GM12878 (cell line): Measurements from ENCODE around the gene RUFY3. TPM values are rescaled to one million over a fixed set of nuclear protein-coding genes. Genes with fewer than 3 reads are reported as not detected.
A peak's percentile ranks its signal among the peaks of the same experiment; 100 is the strongest.

Experiments
- BMI1 ChIP-seq: fragments of 450-650 bp; IDR thresholded peaks from 2 replicates; pipeline ENCODE4 v1.6.1; 2016; ENCODE audit warnings: mild to moderate bottlenecking, moderate library complexity, borderline replicate concordance
- CBFB ChIP-seq: IDR thresholded peaks from 2 replicates; pipeline ENCODE4 v1.6.1; 2016; ENCODE audit warnings: antibody characterized with exemption, low read depth
- CHD2 ChIP-seq: IDR thresholded peaks from 2 replicates; pipeline ENCODE4 v1.6.1; 2011; ENCODE audit warnings: low read depth, low read length, improper control_type of control experiment, borderline replicate concordance
- CTCF ChIP-seq, 3 experiments: IDR thresholded peaks in 2 of 3; conservative IDR thresholded peaks in 1 of 3; 2 replicates each; pipeline ENCODE4 v1.5.1; 2011; ENCODE audit warnings: low read depth in 3 of 3, low read length in 3 of 3, mild to moderate bottlenecking in 3 of 3, control low read depth in 2 of 3, moderate library complexity in 2 of 3, inconsistent platforms in 1 of 3, mixed read lengths in 1 of 3; ENCODE audit not compliant: control insufficient read depth in 2 of 3, insufficient read depth in 1 of 3; ENCODE audit errors: extremely low read depth in 1 of 3
- EP300 ChIP-seq, 2 experiments: fragments of 150-350 bp in 1 of 2; IDR thresholded peaks; 2 replicates each; pipeline ENCODE4 v1.6.1; 2011 to 2012; ENCODE audit warnings: low read depth in 2 of 2, low read length in 2 of 2, borderline replicate concordance in 1 of 2, improper control_type of control experiment in 1 of 2, inconsistent platforms in 1 of 2; ENCODE audit not compliant: control insufficient read depth in 1 of 2
- GABPA ChIP-seq: IDR thresholded peaks from 2 replicates; pipeline ENCODE4 v1.6.1; 2014; ENCODE audit warnings: antibody characterized with exemption, low read depth, mild to moderate bottlenecking, inconsistent platforms
- GATAD2B ChIP-seq: fragments of 450-650 bp; conservative IDR thresholded peaks from 2 replicates; pipeline ENCODE4 v1.6.1; 2017; ENCODE audit warnings: low read depth, mild to moderate bottlenecking, moderate library complexity
- HCFC1 ChIP-seq: fragments of 150-350 bp; IDR thresholded peaks from 2 replicates; pipeline ENCODE4 v1.6.1; 2014; ENCODE audit warnings: low read length
- HDAC2 ChIP-seq: fragments of 200-600 bp; sonication (generic); IDR thresholded peaks from 2 replicates; pipeline ENCODE4 v1.6.1; 2017
- HDAC6 ChIP-seq: fragments of 200-600 bp; sonication (generic); IDR thresholded peaks from one replicate; pipeline ENCODE4 v1.8.0; 2017; ENCODE audit warnings: antibody characterized with exemption; ENCODE audit not compliant: unreplicated experiment
- MAX ChIP-seq: IDR thresholded peaks from 2 replicates; pipeline ENCODE4 v1.6.1; 2012; ENCODE audit warnings: low read depth, low read length, improper control_type of control experiment
- PML ChIP-seq: IDR thresholded peaks from 2 replicates; pipeline ENCODE4 v1.6.1; 2012; ENCODE audit warnings: low read length, inconsistent platforms
- POLR2AphosphoS5 ChIP-seq: IDR thresholded peaks from 2 replicates; pipeline ENCODE4 v1.6.1; 2011; ENCODE audit warnings: mild to moderate bottlenecking, low read length, inconsistent platforms
- RAD21 ChIP-seq: IDR thresholded peaks from 2 replicates; pipeline ENCODE4 v1.6.1; 2011; ENCODE audit warnings: mild to moderate bottlenecking, low read depth, low read length, moderate library complexity; ENCODE audit not compliant: insufficient read depth
- RELA ChIP-seq: fragments of 450-650 bp; IDR thresholded peaks from 2 replicates; pipeline ENCODE4 v1.8.0; 2014; ENCODE audit warnings: borderline replicate concordance; ENCODE audit not compliant: partially characterized antibody
- SMAD5 ChIP-seq: IDR thresholded peaks from 2 replicates; pipeline ENCODE4 v1.6.1; 2016; ENCODE audit warnings: antibody characterized with exemption, low read depth
- SMARCA5 ChIP-seq: fragments of 450-650 bp; IDR thresholded peaks from 2 replicates; pipeline ENCODE4 v1.6.1; 2017; ENCODE audit warnings: mild to moderate bottlenecking
- SMC3 ChIP-seq: IDR thresholded peaks from 2 replicates; pipeline ENCODE4 v1.6.1; 2011; ENCODE audit warnings: low read length, improper control_type of control experiment, borderline replicate concordance
- SREBF2 ChIP-seq: IDR thresholded peaks from 2 replicates; pipeline ENCODE4 v1.6.1; 2012; ENCODE audit warnings: mild to moderate bottlenecking, low read length
- TCF3 ChIP-seq: IDR thresholded peaks from 2 replicates; pipeline ENCODE4 v1.6.1; 2012; ENCODE audit warnings: low read depth, mild to moderate bottlenecking, low read length, borderline replicate concordance; ENCODE audit not compliant: insufficient read depth
- ZNF207 ChIP-seq: fragments of 450-650 bp; IDR thresholded peaks from 2 replicates; pipeline ENCODE4 v1.6.1; 2014; ENCODE audit warnings: antibody characterized with exemption, mild to moderate bottlenecking, borderline replicate concordance
- ZNF24 ChIP-seq: fragments of 450-650 bp; IDR thresholded peaks from 2 replicates; pipeline ENCODE4 v1.6.1; 2017; ENCODE audit warnings: antibody characterized with exemption, mild to moderate bottlenecking
- ZNF687 ChIP-seq: fragments of 450-650 bp; IDR thresholded peaks from 2 replicates; pipeline ENCODE4 v1.6.1; 2017; ENCODE audit warnings: mild to moderate bottlenecking, moderate library complexity
- polyA plus RNA-seq, 11 experiments: library from polyadenylated mRNA; depleted of rRNA in 4 of 11; unstranded in 6 of 11; stranded (reverse) in 5 of 11; fragments of >200 nt; fragmentation: Nextera tagmentation in 4 of 11; fragmentation: Illumina TruSeq in 1 of 11; extraction: Ambion mirVana in 4 of 11; extraction: Trizol in 1 of 11; gene quantifications; 1 replicate in 1 of 11; 2 replicates in 10 of 11; pipeline versions ENCODE4 v1.2.1 to v1.2.3, GENCODE V29; 2011 to 2016; ENCODE audit warnings: inconsistent platforms in 2 of 11, missing spikeins in 2 of 11, low read depth in 1 of 11
- total RNA-seq, 4 experiments: library from RNA; depleted of rRNA in 3 of 4; stranded (reverse); fragments of >200 nt in 3 of 4; fragmentation: Illumina TruSeq in 1 of 4; extraction: Trizol in 1 of 4; gene quantifications; 2 replicates each; pipeline versions ENCODE4 v1.2.1 to v1.2.3, GENCODE V29; 2013 to 2021
- TF ChIP-seq, protein P1 (sequence below): fragments of 450-650 bp; conservative IDR thresholded peaks from 2 replicates; pipeline ENCODE4 v1.6.1; 2017; ENCODE audit warnings: mild to moderate bottlenecking, moderate library complexity

The RUFY3 gene
- total and polyA plus RNA-seq, 10 of the 15 experiments (the other 5 are each of a cell fraction or from before 2014, with no cell fraction given) = 5.1 to 28.3 (median 13.1) TPM

DNA sequence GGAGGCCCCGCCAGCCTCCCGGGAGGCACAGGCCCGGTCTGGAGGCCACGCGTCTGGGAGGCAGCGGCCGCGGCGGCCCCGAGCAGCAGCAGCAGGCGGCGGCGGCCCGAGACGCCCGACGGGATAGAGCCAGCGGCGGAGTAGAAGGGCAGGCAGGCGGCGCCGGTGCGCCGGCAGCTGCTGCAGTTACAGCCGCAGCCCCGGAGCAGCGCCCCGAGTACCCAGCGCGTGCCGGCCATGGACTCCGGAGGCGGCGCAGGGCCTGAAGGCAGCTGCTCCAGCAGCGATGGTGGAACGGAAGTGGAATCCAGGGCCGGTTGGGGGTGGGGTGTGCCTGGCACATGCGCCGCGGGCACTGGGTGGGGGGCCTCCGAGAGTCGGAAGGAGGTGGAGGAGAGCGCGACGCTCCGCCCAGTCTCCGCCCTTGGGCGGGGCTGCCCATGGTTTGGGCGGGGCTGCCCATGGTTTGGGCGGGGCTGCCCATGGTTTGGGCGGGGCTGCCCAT lies 117.9 kb downstream of the RUFY3 start, which contains the start of gene GRSF1 (continued):
- TF ChIP-seq RELA = no peak
- TF ChIP-seq PML = peak; percentile 71; the same call in 1 of the 2 replicates
- TF ChIP-seq ZNF24 = peak; percentile 21; the same call in 1 of the 2 replicates
- no peak; the same call in 1 of the 2 replicates for TF ChIP-seq MAX
- TF ChIP-seq SMAD5 = no peak; the same call in 1 of the 2 replicates
- TF ChIP-seq GABPA = 0 out of 2 replicates have a peak, but pooled peaks have one; percentile 13
- peak; percentile 98 for TF ChIP-seq GATAD2B
- TF ChIP-seq EP300 (IDR thresholded peaks at IDR 0.05; ENCODE audit: borderline replicate concordance in 1 of 2, control insufficient read depth in 1 of 2, low read depth in 2 of 2, low read length in 2 of 2) = no peak
- TF ChIP-seq TCF3 = 0 out of 2 replicates have a peak, but pooled peaks have one; percentile 78
- TF ChIP-seq, protein P1, sequence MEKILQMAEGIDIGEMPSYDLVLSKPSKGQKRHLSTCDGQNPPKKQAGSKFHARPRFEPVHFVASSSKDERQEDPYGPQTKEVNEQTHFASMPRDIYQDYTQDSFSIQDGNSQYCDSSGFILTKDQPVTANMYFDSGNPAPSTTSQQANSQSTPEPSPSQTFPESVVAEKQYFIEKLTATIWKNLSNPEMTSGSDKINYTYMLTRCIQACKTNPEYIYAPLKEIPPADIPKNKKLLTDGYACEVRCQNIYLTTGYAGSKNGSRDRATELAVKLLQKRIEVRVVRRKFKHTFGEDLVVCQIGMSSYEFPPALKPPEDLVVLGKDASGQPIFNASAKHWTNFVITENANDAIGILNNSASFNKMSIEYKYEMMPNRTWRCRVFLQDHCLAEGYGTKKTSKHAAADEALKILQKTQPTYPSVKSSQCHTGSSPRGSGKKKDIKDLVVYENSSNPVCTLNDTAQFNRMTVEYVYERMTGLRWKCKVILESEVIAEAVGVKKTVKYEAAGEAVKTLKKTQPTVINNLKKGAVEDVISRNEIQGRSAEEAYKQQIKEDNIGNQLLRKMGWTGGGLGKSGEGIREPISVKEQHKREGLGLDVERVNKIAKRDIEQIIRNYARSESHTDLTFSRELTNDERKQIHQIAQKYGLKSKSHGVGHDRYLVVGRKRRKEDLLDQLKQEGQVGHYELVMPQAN = peak; percentile 89
- no peak for TF ChIP-seq HDAC6
- TF ChIP-seq BMI1 = no peak
- peak; percentile 61; the same call in 1 of the 2 replicates for TF ChIP-seq CHD2
- TF ChIP-seq HCFC1 = no peak
- TF ChIP-seq HDAC2 = no peak
- peak in 1 of 3 experiments; percentile 32; a peak in 2 of 6 replicates for TF ChIP-seq CTCF (IDR thresholded peaks at IDR 0.05 in 2 of 3, conservative IDR thresholded peaks at IDR 0.05 in 1 of 3; ENCODE audit: control insufficient read depth in 2 of 3, extremely low read depth in 1 of 3, insufficient read depth in 1 of 3, low read depth in 3 of 3, low read length in 3 of 3)
- peak; percentile 75; the same call in 1 of the 2 replicates for TF ChIP-seq POLR2AphosphoS5
- TF ChIP-seq SMC3 = 0 out of 2 replicates have a peak, but pooled peaks have one; percentile 3
- no peak for TF ChIP-seq SREBF2
- no peak for TF ChIP-seq RAD21
- TF ChIP-seq SMARCA5 = peak; percentile 93
- peak; percentile 64; the same call in 1 of the 2 replicates for TF ChIP-seq ZNF687
- TF ChIP-seq CBFB = no peak
- TF ChIP-seq ZNF207 = peak; percentile 76; the same call in 1 of the 2 replicates
